A172 (cell line): ENCODE measurements around the gene BICDL1. TPM values are rescaled to one million over a fixed set of nuclear protein-coding genes. Genes with fewer than 3 reads are reported as not detected.
A peak's percentile ranks its signal among the peaks of the same experiment; 100 is the strongest.
"Not testable (repeated sequence)": the region's sequence is repeated elsewhere in the genome, so short reads cannot be mapped to it uniquely, and the experiment has no call there.

Experiments used
- DNase-seq: peaks from one replicate; pipeline ENCODE4 v3.0.0-alpha.2; 2015; ENCODE audit warnings: low spot score
- total RNA-seq: library from RNA; depleted of rRNA; stranded (reverse); fragments of >200 nt; shearing (Covaris generic); gene quantifications from 2 replicates; pipeline ENCODE4 v1.2.3, GENCODE V29; 2014; rRNA removed

BICDL1 gene, protein sequence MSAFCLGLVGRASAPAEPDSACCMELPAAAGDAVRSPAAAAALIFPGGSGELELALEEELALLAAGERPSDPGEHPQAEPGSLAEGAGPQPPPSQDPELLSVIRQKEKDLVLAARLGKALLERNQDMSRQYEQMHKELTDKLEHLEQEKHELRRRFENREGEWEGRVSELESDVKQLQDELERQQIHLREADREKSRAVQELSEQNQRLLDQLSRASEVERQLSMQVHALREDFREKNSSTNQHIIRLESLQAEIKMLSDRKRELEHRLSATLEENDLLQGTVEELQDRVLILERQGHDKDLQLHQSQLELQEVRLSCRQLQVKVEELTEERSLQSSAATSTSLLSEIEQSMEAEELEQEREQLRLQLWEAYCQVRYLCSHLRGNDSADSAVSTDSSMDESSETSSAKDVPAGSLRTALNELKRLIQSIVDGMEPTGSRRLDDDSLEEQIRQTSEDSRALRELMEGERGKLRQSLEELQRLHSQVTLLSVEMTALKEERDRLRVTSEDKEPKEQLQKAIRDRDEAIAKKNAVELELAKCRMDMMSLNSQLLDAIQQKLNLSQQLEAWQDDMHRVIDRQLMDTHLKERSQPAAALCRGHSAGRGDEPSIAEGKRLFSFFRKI
- total RNA-seq: 0.38 and 1.2 TPM in 2 replicates

DNA sequence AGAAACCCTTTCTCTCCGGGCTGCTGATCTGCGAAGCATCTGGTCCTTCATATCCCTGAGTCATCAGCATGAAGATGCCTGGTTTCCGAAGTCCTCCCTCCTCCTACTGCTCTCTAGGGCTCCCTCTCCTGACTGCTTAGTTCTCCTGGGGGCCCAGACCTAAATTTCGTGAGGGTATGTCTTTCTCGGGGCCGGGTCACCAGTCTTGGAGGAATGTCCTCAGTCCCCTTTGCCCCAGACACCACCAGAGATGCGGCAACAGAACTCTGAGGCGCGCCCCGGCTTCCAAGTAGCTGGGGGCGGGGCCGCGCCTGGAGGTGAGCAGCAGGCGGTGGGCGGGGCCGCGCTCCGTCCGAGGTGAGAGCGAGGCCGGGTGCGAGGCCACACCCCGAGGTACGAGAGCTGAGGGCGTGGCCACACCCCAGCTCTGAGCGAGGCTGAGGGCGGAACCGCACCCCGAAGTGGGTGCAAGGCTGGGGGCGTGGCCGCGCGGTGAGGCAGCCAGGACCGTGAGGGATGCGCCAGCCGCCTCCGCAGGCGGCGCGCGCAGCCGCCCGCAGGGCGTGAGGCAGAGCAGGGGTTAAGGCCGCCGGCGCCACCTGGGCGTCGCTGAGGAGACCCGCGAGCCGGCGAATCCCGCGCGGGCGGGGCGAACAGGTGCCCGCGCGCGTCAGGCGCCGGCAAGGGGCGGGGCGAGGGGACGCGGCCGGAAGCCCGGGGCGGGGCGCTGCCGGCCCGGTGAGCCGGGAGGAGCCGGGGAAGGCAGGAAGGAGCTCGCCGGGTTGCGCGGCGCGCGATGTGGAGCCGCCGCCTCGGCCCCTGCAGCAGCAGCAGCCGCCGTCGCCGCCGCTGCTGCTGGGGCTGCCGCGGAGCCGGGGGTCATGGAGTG is at the start of gene BICDL1:
BICDL1 (plus strand) TSS at position 765 of the 889 bp plus-strand sequence. CDS start 633 bp downstream, outside the sequence.
- DNase-seq: peak; percentile 71

DNA sequence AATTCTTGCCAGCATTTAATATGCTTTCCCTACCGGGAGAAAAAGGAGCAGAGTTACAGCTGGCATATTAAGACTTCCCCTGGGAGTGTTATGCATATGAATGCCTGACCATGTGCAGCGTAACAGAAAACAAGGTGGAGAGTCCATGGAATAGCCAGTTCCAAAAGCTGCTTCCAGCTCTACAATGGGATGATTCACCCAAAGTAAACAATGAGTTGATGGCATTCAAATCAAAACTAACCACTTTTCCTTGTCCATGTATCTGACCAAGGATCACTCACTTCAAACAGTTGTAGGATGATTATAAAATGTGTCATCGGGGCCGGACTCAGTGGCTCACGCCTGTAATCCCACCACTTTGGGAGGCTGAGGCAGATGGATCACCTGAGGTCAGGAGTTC is 48.1 kb upstream of the BICDL1 start:
- peak; percentile 92 for DNase-seq

DNA sequence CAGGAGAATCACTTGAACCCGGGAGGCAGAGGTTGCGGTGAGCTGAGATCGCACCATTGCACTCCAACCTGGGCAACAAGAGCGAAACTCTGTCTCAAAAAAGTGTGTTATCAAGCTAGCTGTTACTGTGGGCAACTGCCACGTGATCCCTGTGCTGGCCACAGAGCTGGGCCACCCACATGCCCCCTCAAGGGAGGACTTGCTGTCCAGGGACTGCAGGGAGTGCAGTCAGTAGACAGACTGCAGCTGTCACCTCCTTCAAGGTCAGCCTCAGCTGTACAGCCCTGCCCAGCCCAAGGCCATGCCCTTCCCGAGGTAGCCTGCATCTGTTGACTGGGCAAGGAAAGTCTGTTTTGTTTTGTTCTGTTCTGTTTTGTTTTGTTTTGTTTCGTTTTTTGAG is 46.6 kb upstream of the BICDL1 start:
- DNase-seq: no peak

DNA sequence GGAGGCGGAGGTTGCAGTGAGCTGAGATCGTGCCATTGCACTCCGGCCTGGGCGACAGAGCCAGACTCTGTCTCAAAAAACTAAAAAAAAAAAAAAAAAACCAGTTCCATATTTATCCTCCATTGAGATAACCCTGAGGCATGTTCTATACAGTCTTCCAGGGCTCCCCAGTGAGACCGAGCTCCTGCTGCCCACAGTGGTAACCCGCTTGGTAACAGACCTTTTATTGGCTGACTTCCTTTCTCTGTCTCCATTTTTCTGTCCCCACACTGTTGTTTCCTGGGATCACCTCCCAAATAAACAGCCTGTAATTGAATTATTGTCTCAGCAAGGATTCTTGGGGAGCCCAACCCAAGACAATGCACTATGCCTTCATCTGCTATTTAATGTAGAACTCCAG is 42.8 kb upstream of the BICDL1 start:
- no peak for DNase-seq

DNA sequence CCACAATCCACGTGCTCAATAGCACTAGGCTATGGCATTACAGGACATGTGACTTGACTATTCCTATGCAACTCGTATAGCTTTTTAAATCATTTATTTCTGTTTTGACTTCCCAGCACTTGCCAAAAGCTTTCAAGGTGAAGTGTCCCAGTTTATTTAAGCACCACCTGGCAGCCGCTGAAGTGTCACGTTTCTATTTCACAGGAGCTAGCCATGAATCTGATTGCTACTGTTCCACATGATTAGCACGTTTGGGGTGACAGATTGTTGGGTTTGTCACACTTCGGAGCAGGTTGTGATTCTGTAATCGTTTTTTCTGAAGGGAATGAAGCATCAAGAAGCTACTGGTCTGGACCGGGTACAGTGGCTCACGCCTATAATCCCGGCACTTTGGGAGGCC is 39.9 kb upstream of the BICDL1 start:
- no peak for DNase-seq

DNA sequence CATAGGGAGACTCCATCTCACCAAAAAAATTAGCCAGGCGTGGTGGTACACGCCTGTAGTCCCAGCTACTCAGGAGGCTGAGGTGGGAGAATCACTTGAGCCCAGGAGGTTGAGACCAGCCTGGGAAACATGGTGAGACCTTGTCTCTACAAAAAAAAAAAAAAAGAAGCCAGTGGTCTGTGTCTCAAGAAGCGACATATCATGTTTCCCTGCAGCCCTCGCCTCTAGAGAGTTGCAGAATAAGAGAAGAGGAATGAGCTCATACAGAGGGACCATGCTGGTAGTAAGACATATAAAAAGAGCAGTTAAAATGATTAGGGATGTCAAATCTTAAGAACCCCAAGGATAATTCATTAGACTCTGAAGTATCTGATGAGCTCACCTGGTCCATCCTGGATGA is 39.4 kb upstream of the BICDL1 start:
- no peak for DNase-seq

DNA sequence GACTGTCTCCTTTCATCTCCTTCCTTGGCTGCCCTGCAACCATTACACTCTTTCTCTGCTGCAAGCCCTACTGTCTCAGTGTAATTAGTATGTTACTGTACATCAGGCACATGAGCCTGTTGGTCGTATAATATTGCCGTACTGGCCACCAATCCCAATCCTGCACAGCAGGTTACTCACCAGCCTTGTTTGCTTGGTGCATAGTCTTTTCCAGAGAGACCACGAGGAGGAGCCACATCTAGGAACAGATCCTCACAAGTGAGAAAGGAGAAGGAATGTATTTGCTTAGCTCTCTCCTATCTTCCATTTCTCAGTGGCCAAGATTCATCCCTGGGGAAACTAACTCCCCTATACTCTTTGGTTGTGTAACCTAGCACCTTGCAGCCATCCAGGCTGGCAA is 33.0 kb upstream of the BICDL1 start:
- DNase-seq: no peak

DNA sequence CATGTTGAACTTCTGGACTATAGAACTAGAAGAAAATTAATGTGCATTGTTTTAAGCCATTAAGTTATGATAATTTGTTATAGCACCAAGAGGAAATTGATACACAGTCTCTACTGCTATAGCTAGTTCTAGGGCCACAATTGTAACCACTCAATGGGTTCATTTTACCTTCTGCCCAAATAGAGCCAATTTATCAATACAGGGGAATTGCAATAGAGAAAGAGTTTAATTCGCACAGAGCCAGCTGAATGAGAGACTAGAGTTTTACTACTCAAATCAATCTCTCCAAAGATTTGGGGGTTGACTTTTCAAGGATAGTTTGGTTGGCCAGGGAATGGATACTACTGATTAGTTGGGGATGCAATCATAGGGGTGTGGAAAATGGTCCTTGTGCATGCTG is 31.9 kb upstream of the BICDL1 start:
- no peak for DNase-seq

DNA sequence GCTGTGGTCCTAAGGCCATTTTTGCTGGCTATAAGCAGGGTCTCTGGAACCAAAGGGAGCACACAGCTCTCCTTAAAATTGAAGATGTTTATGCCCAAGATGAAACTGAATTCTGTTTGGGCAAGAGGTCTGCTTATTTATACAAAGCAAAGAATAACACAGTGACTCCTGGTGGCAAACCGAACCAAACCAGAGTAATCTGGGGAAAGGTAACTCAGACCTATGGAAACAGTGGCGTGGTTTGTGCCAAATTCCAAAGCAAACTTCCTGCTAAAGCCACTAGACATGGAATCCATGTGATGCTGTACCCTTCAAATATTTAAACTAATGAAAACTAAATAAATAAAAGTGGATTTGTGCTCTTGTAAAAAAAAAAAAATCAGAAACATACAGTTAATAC is 29.6 kb upstream of the BICDL1 start:
- DNase-seq: no peak

DNA sequence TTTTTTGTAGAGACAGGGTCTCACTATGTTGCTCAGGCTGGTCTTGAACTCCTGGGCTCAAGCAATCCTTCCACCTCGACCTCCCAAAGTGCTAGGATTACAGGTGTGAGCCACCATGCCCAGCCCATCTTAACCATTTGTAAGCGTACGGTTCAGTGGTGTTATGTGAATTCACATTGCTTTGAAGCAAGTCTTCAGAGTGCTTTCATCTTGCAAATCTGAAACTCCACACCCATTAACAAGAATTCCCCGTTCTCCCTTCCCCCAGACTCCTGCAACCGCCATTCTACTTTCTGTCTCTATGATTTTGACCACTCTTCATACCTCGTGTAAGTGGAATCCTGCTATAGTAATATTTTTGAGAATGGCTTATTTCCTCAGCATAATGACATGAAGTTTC is 24.9 kb upstream of the BICDL1 start:
- DNase-seq: no peak

DNA sequence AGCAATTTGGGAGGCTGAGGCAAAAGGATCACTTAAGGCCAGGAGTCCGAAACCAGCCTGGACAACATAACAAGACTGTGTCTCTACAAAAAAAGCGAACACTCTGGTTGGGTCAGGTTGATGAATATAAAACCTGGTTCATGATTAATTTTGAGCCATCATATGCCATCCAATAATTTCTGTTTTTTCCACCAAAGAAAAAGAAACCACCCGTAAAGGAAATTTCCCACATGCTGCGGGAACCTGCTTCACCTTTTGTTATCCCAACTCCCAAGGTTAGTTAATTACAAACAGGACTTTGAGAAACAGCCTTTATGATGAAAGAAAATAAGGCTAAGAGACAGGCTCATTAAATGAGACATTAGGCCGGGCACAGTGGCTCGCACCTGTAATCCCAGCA is 24.1 kb upstream of the BICDL1 start:
- no peak for DNase-seq

DNA sequence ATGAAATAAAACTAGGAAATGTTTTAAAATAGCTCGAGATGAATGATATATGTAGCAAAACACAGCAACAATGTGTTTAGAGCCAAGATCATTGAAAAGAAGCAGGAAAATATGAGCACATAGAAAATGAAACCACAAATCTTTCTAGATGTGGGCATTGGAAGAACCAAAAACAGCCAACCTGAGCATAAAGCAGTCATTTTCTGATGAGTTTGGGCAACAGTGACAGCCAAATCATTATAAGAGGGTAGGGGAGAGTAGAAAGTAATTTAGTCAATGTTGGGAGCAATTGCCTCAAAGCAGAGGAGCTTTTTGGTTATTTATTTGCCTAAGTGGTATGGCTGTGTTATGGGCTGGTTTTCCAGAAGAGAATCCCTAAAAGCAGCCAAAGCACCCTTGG is 8.8 kb upstream of the BICDL1 start:
- no peak for DNase-seq

DNA sequence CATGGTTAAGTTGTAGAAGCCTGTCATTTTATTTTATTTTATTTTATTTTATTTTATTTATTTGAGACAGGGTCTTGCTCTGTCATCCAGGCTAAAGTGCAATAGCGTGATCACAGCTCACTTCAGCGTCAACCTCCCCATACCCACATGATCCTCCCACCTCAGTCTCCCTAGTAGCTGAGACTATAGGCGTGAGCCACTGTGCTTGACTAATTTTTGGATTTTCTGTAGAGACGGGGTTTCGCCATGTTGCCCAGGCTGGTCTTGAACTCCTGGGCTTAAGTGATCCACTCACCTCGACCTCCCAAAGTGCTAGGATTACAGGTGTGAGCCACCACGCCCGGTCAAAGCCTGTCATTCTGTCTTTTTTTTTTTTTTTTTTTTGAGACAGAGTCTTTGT is 8.3 kb upstream of the BICDL1 start:
- not testable (repeated sequence) for DNase-seq

DNA sequence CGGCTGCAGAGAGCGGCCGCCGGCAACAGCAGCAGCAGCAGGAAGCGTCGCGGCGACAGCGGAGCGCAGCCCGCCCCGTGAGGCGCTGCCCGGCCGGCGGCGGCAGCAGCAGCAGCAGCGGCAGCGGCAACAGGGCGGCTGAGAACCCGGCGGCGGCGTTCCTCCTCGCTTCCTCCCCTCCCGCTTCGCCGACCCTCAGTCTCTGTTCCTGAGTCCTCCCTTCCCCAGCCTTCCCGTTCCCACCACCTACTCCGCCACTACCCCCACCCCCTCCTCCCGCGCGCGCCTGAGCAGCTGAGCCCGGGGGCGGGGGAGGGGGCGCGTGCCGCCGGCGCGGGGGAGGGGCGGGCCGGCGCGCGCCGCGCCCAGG is 310 bp downstream of the BICDL1 start:
- peak; percentile 25 for DNase-seq

DNA sequence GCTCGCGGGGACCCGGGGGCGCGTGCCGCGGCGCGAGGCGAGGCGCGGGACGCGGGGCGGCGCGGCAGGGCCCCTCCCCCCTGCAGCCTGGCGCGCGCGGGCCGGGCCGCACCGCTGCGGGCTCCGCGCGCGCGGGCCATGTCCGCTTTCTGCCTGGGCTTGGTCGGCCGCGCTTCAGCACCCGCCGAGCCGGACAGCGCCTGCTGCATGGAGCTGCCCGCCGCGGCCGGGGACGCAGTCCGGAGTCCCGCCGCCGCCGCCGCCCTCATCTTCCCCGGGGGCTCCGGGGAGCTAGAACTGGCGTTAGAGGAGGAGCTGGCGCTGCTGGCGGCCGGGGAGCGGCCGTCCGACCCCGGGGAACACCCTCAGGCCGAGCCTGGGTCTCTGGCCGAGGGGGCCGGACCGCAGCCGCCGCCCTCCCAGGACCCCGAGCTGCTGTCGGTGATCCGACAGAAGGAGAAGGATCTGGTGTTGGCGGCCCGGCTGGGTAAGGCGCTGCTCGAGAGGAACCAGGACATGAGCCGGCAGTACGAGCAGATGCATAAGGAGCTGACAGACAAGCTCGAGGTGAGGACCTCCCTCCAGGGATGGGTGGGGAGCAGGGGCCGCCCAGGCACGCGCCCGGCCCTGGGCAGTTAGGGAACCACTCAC is 820 bp downstream of the BICDL1 start:
- peak; percentile 36 for DNase-seq

DNA sequence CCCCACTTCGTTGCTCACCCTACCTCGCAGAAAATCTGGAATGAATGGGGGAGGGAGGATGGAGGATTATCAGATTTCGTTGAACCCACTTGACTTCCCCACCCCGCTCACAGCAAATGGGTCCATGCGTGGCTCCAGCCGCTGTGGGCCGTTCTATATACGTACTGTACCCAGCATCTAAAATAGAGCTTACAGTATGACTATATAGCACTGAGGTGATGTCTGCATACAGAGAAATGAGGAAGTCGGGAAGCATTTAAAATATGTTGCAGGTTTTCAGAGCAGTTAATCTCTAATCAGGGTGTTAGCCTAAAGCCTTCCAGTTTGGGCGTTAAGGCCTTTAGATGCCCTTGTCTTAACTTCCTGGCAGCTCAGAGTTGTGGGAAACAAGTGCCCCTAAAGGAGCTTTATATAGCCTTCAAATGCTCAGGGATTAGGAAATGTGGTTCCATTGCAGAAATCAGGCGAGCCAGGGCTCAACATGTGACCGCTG is 1.4 kb downstream of the BICDL1 start:
- DNase-seq: no peak

DNA sequence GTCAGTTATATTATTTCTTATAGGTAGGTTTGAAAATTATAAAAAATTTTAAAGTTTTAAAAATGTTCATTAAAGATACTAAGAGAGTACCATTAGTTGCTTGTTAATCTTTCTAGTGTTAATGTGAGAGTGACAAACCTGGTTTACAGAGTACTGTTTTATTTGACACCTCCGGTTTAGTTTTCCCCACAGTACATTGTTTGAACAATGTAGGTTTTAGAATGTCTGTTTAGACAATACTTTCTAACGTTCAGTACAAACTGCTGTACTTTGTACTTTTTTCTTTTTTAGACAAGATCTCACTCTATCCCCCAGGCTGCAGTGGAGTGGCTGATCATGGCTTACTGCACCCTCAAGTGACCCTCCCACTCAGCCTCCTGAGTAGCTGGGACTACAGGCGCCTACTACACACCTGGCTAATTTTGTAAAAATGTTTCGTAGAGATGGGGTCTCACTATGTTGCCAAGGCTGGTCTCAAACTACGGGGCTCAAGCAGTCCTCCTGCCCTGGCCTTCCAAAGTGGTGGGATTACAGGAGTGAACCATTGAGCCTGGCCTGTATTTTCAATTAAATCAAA is 3.2 kb downstream of the BICDL1 start:
- no peak for DNase-seq

DNA sequence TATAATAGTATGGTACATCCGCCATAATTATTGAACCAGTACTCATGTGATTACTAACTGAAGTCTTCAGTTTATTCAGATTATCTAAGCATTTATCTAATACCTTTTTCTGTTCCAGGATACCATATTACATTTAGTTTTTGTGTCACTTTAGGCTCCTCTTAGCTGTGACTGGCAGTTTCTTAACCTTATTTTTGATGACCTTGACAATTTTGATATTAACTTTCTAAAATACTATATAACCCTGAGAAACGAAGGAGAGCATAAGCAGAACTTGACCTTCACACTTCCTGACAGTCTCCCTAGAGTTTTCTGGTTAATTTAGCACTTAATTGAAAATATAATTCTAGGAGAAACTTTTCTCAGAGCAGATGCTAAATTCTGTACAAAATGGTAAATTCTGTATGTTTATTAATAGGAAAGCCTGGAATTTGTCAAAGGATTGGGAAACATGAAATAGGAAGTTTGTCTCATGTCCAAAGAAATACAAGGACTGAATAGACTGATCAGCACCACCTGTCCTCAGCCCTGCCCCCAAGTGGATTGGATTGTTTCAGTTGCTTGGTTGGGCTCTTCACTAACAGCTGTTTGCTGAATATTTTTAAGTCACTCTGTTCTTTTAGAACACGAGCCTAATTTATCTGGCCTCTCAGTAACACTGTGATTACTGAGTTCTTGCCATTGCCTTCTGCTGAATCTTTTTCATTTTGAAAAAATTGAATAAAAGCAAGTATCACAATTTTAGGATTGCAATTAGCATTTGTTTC is 6.0 kb downstream of the BICDL1 start:
- DNase-seq: no peak

DNA sequence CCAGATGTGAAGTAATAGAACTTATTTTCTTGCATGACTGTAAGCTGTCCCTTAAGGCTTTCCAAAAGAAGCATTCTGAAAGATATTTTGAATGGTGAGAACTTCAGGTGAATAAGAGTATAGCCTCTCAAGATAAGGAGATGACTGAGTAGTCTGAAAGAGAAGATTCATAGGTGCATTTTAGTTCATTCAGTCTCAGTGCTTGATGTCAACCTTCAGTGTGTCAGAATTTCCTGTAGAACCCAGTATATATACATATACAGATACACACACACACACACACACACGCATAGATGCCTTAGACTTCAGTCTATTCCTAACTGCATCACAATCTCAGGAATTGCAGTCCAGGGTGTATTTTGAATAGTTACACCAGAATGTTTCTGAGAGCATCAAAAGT is 7.4 kb downstream of the BICDL1 start:
- no peak for DNase-seq

DNA sequence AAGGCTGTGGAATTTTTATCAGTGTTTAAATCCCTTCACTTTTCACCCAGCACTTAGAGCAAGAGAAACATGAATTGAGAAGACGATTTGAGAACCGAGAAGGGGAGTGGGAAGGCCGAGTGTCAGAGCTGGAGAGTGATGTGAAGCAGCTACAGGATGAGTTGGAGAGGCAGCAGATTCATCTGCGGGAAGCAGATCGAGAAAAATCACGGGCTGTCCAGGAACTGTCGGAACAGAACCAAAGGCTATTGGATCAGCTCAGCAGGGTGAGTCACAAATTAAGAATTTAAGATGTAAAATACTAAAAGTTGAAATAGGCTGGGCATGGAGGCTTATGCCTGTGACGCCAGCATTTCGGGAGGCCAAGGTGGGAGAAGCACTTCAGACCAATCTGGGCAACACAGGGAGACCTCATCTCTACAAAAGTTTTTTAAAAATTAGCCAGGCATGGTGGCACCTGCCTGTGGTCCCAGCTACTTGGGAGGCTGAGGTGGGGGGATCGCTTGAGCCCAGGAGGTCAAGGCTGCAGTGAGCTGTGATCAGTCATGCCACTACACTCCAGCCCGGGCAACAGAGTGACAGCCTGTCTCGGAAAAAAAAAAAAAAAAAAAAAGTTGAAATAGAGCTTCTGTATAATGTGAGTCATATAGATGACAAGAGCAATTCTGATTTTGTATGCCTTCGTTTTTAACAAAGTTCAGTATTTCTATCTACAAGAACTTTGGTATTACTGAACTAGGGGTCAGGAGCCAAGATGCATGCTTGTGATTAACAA is 9.6 kb downstream of the BICDL1 start:
- DNase-seq: no peak
